OCI-LY7 (cell line): ENCODE data around the gene NTF4. TPM values are rescaled to one million over a fixed set of nuclear protein-coding genes. Genes with fewer than 3 reads are reported as not detected.

ENCODE experiments used
- BruUV-seq: library from RNA; stranded (reverse); fragments of 400-500 nt; replicated peaks from 2 replicates; lab custom pipeline; 2021; lab: Mats Ljungman, UMichigan
- CTCF ChIA-PET: fragments of 300-600 bp; sonication (Branson Sonifier 250); formaldehyde crosslinking; loops from one replicate; lab custom pipeline; 2022; ENCODE audit warnings: antibody characterized with exemption; ENCODE audit not compliant: unreplicated experiment; lab: Charles Lee
- POLR2A ChIA-PET: fragments of 300-600 bp; sonication (Branson Sonifier 250); formaldehyde crosslinking; loops from one replicate; lab custom pipeline; 2022; ENCODE audit warnings: antibody characterized with exemption; lab: Charles Lee
- DNase-seq: peaks from one replicate; pipeline ENCODE4 v3.0.0-alpha.2; 2015; ENCODE audit warnings: low spot score
- H2AFZ ChIP-seq: fragments of 200-600 bp; sonication (generic), shearing (Covaris generic); 2 replicates; pipeline ENCODE4 v1.6.1; 2014; ENCODE audit warnings: mild to moderate bottlenecking, antibody characterized with exemption, low read length, moderate library complexity
- H3K27ac ChIP-seq: fragments of 200-600 bp; sonication (generic); 2 replicates; pipeline ENCODE4 v1.5.1; 2014; ENCODE audit warnings: mixed run types, low read depth, mild to moderate bottlenecking, moderate library complexity, low read length, inconsistent platforms; ENCODE audit not compliant: poor library complexity, severe bottlenecking
- H3K36me3 ChIP-seq: fragments of 200-600 bp; sonication (generic); 2 replicates; pipeline ENCODE4 v1.6.1; 2014; ENCODE audit warnings: mild to moderate bottlenecking, antibody characterized with exemption, low read length, moderate library complexity, mixed read lengths; ENCODE audit not compliant: insufficient read depth
- H3K4me1 ChIP-seq: fragments of 200-600 bp; sonication (generic); 2 replicates; pipeline ENCODE4 v1.5.1; 2014; ENCODE audit warnings: mild to moderate bottlenecking, low read length; ENCODE audit not compliant: insufficient read depth, poor library complexity, severe bottlenecking
- H3K4me2 ChIP-seq: fragments of 200-600 bp; sonication (generic); 2 replicates; pipeline ENCODE4 v1.6.1; 2014; ENCODE audit warnings: mild to moderate bottlenecking, low read length
- H3K4me3 ChIP-seq: fragments of 200-600 bp; sonication (generic); 2 replicates; pipeline ENCODE4 v1.5.1; 2014; ENCODE audit warnings: mild to moderate bottlenecking, low read depth, low read length; ENCODE audit not compliant: poor library complexity, severe bottlenecking
- H3K79me2 ChIP-seq: fragments of 200-600 bp; sonication (generic); 2 replicates; pipeline ENCODE4 v1.6.1; 2016; ENCODE audit warnings: low read depth, mild to moderate bottlenecking, low read length, moderate library complexity, mixed read lengths; ENCODE audit not compliant: insufficient read depth
- H3K9me2 ChIP-seq: fragments of 200-600 bp; sonication (generic); 2 replicates; pipeline ENCODE4 v1.6.1; 2016; ENCODE audit warnings: mild to moderate bottlenecking, low read length, mixed read lengths; ENCODE audit not compliant: insufficient read depth
- H3K9me3 ChIP-seq: fragments of 200-600 bp; sonication (generic); 2 replicates; pipeline ENCODE4 v1.6.1; 2014; ENCODE audit warnings: mild to moderate bottlenecking, mixed run types, low read length, mixed read lengths
- H4K20me1 ChIP-seq: fragments of 200-600 bp; sonication (generic); 2 replicates; pipeline ENCODE4 v1.6.1; 2014; ENCODE audit warnings: mild to moderate bottlenecking, antibody characterized with exemption, low read length, moderate library complexity, mixed read lengths; ENCODE audit not compliant: insufficient read depth
- CTCF ChIP-seq: fragments of 200-600 bp; sonication (generic); conservative IDR thresholded peaks from 2 replicates; pipeline ENCODE4 v1.5.1; 2014; ENCODE audit warnings: mild to moderate bottlenecking, antibody characterized with exemption, low read length, moderate library complexity, mixed read lengths
- EZH2phosphoT487 ChIP-seq: fragments of 200-600 bp; sonication (generic); IDR thresholded peaks from 2 replicates; pipeline ENCODE4 v1.6.1; 2018; ENCODE audit warnings: low read depth, borderline replicate concordance, mild to moderate bottlenecking, mixed run types, antibody characterized with exemption, low read length, moderate library complexity, mixed read lengths
- intact Hi-C: fragments of 100-400 bp; cut with micrococcal nuclease; formaldehyde crosslinking; loops from one replicate; pipeline ENCODE4 v1.10.0; 2022; ENCODE audit not compliant: unreplicated experiment
- total RNA-seq, 2 experiments: library from RNA; depleted of rRNA in 1 of 2; stranded (reverse); fragments of >200 nt in 1 of 2; shearing (Covaris generic) in 1 of 2; gene quantifications; 2 replicates each; pipeline ENCODE4 v1.2.3, GENCODE V29; 2014 to 2022

NTF4 gene
- total RNA-seq, 2 experiments from 2014 or later: not detected

- Histone ChIP-seq H3K9me3 (no peaks in the 10 kb centered on the region), H3K4me2 (no peak overlapping the region), H3K79me2 (peaks cover 10% of the 10 kb centered on the region), H3K27ac (no peak overlapping the region), H3K4me1 (peaks cover 6% of the 10 kb centered on the region), H3K4me3 (no peak overlapping the region), H3K36me3 (peaks cover 5% of the 10 kb centered on the region), H2AFZ (no peak overlapping the region), H4K20me1 (peaks cover 6% of the 10 kb centered on the region), H3K9me2 (no peaks in the 10 kb centered on the region)
- DNase-seq: no peak
- ChIA-PET CTCF (no interaction called here), POLR2A (no interaction called here)
- no TSS peak for BruUV-seq
- TF ChIP-seq EZH2phosphoT487: no peak
- no peak for TF ChIP-seq CTCF
- intact Hi-C loops: no loop called here
Observed at GRCh38 chr19:49081273-49081672, 16.7 kb upstream of the NTF4 start.

- intact Hi-C loops: no loop called here
- no peak overlapping the region for H3K4me2 ChIP-seq
Observed at GRCh38 chr19:49080392-49080791, 15.8 kb upstream of the NTF4 start.

More at GRCh38 chr19:49080392-49080791, 15.8 kb upstream of the NTF4 start:
- no peaks in the 10 kb centered on the region for H4K20me1 ChIP-seq
- no peak for DNase-seq
- H3K27ac ChIP-seq: no peak overlapping the region
- no peaks in the 10 kb centered on the region for H3K9me2 ChIP-seq
- no peak overlapping the region for H3K4me3 ChIP-seq
- CTCF ChIA-PET: no interaction called here
- H3K9me3 ChIP-seq: no peaks in the 10 kb centered on the region
- BruUV-seq: no TSS peak
- H3K4me1 ChIP-seq: peaks cover 6% of the 10 kb centered on the region
- no peak overlapping the region for H2AFZ ChIP-seq
- peaks cover under 1% of the 10 kb centered on the region; the same call in 1 of the 2 replicates for H3K79me2 ChIP-seq
- no peak for TF ChIP-seq EZH2phosphoT487
- TF ChIP-seq CTCF: no peak
- H3K36me3 ChIP-seq: no peaks in the 10 kb centered on the region
- POLR2A ChIA-PET: no interaction called here
